Duodenal mucosa (tissue), 2 donors: ENCODE measurements around the gene ECEL1.
"Not testable (repeated sequence)": the region's sequence is repeated elsewhere in the genome, so short reads cannot be mapped to it uniquely, and the experiment has no call there.

Experiments
- H3K27ac ChIP-seq: one replicate; pipeline ENCODE4 v1.7.0; 2013; ENCODE audit warnings: low read depth, low read length
- H3K27me3 ChIP-seq, 2 donors: one replicate each; pipeline ENCODE4 v1.7.0; 2013; ENCODE audit warnings: low read length in 2 of 2, control low read depth in 1 of 2; ENCODE audit not compliant: insufficient read depth in 2 of 2, control insufficient read depth in 1 of 2
- H3K36me3 ChIP-seq, 2 donors: one replicate each; pipeline ENCODE4 v1.7.0; 2013; ENCODE audit warnings: low read length in 2 of 2, control low read depth in 1 of 2; ENCODE audit not compliant: insufficient read depth in 2 of 2, control insufficient read depth in 1 of 2
- H3K4me1 ChIP-seq, 2 donors: one replicate each; pipeline ENCODE4 v1.7.0; 2013; ENCODE audit warnings: low read length in 2 of 2, control low read depth in 1 of 2; ENCODE audit not compliant: insufficient read depth in 2 of 2, control insufficient read depth in 1 of 2
- H3K4me3 ChIP-seq, 2 donors: one replicate each; pipeline ENCODE4 v1.7.0; 2013; ENCODE audit warnings: low read length in 2 of 2, low read depth in 1 of 2
- H3K9ac ChIP-seq, 2 donors: one replicate each; pipeline ENCODE4 v1.7.0; 2013; ENCODE audit warnings: low read length in 2 of 2, low read depth in 1 of 2
- H3K9me3 ChIP-seq, 2 donors: one replicate each; pipeline ENCODE4 v1.7.0; 2013; ENCODE audit warnings: low read length in 2 of 2, control low read depth in 1 of 2; ENCODE audit not compliant: control insufficient read depth in 1 of 2

The ECEL1 gene, protein sequence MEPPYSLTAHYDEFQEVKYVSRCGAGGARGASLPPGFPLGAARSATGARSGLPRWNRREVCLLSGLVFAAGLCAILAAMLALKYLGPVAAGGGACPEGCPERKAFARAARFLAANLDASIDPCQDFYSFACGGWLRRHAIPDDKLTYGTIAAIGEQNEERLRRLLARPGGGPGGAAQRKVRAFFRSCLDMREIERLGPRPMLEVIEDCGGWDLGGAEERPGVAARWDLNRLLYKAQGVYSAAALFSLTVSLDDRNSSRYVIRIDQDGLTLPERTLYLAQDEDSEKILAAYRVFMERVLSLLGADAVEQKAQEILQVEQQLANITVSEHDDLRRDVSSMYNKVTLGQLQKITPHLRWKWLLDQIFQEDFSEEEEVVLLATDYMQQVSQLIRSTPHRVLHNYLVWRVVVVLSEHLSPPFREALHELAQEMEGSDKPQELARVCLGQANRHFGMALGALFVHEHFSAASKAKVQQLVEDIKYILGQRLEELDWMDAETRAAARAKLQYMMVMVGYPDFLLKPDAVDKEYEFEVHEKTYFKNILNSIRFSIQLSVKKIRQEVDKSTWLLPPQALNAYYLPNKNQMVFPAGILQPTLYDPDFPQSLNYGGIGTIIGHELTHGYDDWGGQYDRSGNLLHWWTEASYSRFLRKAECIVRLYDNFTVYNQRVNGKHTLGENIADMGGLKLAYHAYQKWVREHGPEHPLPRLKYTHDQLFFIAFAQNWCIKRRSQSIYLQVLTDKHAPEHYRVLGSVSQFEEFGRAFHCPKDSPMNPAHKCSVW

DNA sequence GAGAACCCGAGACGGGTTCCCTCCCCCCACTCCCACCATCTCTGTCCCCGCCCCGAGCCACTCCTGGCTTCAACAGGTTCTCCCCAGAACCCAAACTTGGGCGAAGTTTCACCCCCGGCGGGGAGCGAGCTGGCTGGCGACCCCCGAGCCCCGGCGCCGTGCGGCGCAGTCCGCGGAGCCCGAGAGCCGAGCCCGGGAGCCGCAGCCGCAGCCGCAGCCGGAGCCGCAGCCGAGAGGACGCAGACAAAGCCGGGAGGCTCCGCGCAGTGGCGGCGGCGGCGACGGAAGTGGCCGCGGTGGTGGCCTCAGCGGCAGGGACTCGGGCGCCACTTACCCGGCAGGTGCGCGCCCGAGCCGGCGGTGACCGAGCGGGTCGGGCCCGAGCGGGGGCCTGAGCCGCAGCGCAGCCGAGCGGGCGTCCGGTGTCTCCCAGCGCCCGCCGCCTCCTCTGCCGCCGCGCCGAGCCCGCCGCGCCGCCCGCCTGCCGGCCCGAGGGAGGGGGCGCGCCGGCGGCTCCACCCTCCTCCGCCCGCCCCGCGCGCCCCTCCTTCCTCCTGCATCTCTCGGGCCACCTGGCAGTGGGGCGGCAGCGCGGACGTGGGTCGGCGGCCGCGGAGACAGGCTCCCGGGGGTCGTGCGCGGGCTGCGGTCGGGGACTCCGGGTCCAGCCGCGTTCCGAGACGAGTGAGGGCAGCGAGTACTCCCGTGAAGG lies at the start of gene ECEL1:
ECEL1 (minus strand) TSS at position 450 of the 712 bp plus-strand sequence. CDS start 1,181 bp downstream, outside the sequence.
- H3K27me3 ChIP-seq: peaks cover 35 to 41% of the 10 kb centered on the region in 2 donors
- H3K4me3 ChIP-seq: no peak within 1 kb of the TSS

DNA sequence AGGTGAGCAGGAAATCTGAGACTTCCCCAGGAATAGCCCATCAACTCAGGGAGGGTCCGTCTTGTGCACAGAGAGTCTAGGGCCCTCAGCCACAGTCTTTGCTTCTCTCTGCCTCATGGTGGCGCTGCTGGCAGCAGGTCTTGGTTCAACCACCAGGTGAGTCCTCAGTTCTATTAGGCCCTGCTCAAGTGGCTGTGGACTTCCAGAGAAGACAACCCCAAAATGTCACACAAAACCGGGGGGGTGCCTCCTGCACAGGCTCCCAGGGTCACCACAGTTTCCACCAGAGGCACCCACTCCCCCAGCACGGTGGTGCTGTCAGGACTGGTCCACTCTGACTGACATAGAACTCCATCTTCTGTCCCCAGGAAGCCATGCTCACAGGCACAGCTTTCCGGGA lies 49.4 kb upstream of the ECEL1 start:
- H3K36me3 ChIP-seq: no peaks in the 10 kb centered on the region
- no peak overlapping the region for H3K4me3 ChIP-seq
- H3K27me3 ChIP-seq: peaks cover 0 to 5% of the 10 kb centered on the region in 2 donors
- H3K27ac ChIP-seq: no peak overlapping the region
- peaks cover 3 to 7% of the 10 kb centered on the region in 2 donors for H3K9me3 ChIP-seq
- H3K9ac ChIP-seq: no peak overlapping the region
- no peaks in the 10 kb centered on the region for H3K4me1 ChIP-seq

More for the DNA sequence above, at the start of gene ECEL1:
- H3K36me3 ChIP-seq: no peaks in the 10 kb centered on the region
- H3K9ac ChIP-seq: no peak within 1 kb of the TSS
- H3K9me3 ChIP-seq: no peaks in the 10 kb centered on the region
- no peaks in the 10 kb centered on the region for H3K4me1 ChIP-seq
- no peak within 1 kb of the TSS for H3K27ac ChIP-seq

DNA sequence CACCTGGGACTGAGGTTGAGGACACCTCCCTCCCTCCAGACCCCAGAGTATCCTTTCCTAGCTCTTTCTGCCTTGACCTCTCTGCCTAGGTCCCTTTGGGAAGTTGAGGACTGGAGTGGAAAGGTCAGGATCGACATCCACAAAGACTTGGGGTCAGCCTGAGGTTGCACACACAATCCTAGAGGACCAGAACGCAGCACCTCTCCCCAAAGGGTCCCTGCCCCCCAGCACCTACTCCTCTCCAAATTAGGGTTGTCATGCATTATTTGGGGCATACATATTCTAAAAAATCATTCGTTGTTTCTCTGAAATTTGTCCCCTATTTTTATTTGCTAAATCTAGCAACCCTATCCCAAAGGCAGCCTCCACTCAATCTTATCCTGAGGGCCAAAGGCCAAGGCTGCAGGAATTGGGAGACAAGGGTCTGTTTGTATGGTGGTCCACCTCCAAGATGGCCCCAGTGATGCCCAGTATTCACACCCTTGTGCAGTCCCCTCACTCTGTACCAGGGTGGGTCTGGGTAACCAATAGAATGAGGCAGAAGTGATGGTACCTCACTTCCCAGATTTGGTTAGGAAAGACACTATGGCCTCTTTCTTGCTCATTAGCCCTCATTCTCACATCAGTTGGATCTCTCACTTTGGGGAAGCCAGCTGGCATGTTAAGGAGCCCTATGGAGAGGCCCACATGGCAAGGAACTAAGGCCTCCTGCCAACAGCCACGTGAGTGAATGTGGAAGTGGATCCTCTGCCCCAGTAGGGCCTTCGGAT lies 48.3 kb upstream of the ECEL1 start:
- Histone ChIP-seq H3K27me3 (peaks cover 0 to 5% of the 10 kb centered on the region in 2 donors), H3K4me3 (no peak overlapping the region), H3K9me3 (peaks cover 3 to 7% of the 10 kb centered on the region in 2 donors), H3K27ac (no peak overlapping the region), H3K9ac (no peak overlapping the region), H3K36me3 (no peaks in the 10 kb centered on the region), H3K4me1 (no peaks in the 10 kb centered on the region)

DNA sequence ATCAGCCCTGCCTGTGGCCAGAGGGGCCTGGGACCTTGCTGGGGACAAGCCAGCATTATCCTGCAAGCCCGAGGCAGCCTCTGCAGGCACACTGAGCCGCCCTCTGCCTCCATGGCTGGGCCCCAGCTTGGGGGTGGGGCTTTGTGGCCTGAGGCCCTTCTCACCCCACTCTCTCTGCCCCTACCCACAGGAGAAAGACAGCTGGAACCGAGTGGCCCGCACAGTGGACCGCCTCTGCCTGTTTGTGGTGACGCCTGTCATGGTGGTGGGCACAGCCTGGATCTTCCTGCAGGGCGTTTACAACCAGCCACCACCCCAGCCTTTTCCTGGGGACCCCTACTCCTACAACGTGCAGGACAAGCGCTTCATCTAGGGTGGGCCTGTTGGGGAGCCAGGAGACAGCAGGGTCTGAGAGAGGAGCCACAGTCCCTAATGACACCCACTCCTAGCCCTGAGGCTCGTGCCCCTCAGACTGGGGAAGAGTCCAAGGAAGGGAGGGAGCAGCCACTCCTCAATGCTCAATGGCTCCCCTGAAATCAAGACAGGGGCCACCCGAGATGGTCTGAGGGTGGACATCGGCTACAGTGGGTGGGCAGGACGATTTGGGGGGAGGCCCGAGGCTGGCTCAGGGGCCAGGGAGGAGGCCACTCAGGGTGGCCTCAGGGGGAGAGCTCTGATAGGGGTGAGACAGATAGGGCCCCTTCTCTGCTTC lies 47.5 kb upstream of the ECEL1 start:
- Histone ChIP-seq H3K27me3 (peaks cover 0 to 5% of the 10 kb centered on the region in 2 donors), H3K27ac (no peak overlapping the region), H3K4me1 (no peaks in the 10 kb centered on the region)

DNA sequence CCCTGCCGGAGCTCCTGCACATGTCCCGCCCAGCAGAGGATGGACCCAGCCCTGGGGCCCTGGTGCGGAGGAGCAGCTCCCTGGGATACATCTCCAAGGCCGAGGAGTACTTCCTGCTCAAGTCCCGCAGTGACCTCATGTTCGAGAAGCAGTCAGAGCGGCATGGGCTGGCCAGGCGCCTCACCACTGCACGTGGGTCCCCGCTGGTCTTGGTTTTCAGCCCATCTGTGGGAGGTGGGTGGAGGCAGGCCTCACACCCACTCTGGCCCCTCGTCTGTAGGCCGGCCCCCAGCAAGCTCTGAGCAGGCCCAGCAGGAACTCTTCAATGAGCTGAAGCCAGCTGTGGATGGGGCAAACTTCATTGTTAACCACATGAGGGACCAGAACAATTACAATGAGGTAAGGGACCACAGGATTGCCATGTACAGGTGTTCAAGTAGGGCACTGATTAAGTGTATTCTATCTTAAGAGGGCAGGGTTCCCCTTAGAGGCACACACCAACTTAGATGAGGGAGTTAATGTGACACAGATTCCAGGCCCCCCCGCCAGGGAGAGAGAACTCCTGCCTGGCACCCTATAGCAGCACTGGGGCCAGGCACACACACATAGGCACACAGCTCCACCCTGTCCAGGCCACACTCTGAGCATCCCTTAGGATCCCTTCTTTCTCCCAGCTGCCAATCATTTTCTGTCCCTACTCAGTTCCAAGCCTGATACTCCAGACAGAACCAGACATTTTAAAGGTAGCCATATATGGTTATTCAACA lies 46.5 kb upstream of the ECEL1 start:
- Histone ChIP-seq H3K27me3 (peaks cover 0 to 2% of the 10 kb centered on the region in 2 donors), H3K9ac (no peak overlapping the region), H3K9me3 (peaks cover 3 to 7% of the 10 kb centered on the region in 2 donors), H3K36me3 (no peaks in the 10 kb centered on the region), H3K27ac (no peak overlapping the region), H3K4me3 (no peak overlapping the region), H3K4me1 (no peaks in the 10 kb centered on the region)

More for the DNA sequence above, 47.5 kb upstream of the ECEL1 start:
- peaks cover 3 to 7% of the 10 kb centered on the region in 2 donors for H3K9me3 ChIP-seq
- no peak overlapping the region for H3K9ac ChIP-seq
- no peak overlapping the region for H3K4me3 ChIP-seq
- H3K36me3 ChIP-seq: no peaks in the 10 kb centered on the region

DNA sequence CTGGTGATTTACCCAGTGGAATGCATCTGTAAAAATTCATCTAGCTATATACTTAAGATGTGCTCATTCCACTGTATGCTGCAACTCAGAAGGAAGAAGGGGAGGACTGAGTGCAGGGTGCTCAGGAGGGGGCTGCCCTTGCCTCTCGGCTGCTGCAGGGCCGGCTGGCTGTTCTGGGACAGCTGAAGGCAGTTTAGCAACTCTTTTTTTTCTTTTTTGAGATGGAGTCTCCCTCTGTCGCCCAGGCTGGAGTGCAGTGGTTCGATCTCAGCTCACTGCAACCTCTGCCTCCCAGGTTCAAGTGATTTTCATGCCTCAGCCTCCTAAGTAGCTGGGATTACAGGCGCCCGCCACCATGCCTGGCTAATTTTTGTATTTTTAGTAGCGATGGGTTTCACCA lies 45.2 kb upstream of the ECEL1 start:
- not testable (repeated sequence) for H3K9ac ChIP-seq, H3K36me3 ChIP-seq, H3K9me3 ChIP-seq, H3K4me1 ChIP-seq, H3K27ac ChIP-seq, H3K4me3 ChIP-seq, H3K27me3 ChIP-seq

DNA sequence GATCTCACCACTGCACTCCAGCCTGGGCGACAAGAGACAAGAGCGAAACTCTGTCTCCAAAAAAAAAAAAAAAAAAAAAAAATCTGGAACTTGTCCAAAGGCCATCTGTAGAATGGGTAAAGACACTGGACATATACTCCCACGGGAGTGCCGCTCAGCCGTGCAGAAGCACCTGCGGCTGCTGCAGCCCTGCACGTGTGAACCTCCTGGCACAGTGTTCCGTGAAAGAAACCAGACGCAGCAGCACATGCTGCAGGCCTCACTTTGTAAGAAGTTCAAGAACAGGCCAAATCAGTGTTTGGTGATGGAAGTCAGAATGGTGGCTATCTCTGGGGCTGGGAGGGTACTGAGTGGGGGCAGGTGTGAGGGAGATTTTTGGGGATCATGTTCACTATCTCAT lies 44.8 kb upstream of the ECEL1 start:
- no peak overlapping the region for H3K27ac ChIP-seq
- H3K9me3 ChIP-seq: peaks cover 3 to 7% of the 10 kb centered on the region in 2 donors
- H3K4me3 ChIP-seq: no peak overlapping the region
- no peaks in the 10 kb centered on the region for H3K4me1 ChIP-seq
- peaks cover 0 to 5% of the 10 kb centered on the region in 2 donors for H3K27me3 ChIP-seq
- no peak overlapping the region for H3K9ac ChIP-seq
- H3K36me3 ChIP-seq: no peaks in the 10 kb centered on the region

DNA sequence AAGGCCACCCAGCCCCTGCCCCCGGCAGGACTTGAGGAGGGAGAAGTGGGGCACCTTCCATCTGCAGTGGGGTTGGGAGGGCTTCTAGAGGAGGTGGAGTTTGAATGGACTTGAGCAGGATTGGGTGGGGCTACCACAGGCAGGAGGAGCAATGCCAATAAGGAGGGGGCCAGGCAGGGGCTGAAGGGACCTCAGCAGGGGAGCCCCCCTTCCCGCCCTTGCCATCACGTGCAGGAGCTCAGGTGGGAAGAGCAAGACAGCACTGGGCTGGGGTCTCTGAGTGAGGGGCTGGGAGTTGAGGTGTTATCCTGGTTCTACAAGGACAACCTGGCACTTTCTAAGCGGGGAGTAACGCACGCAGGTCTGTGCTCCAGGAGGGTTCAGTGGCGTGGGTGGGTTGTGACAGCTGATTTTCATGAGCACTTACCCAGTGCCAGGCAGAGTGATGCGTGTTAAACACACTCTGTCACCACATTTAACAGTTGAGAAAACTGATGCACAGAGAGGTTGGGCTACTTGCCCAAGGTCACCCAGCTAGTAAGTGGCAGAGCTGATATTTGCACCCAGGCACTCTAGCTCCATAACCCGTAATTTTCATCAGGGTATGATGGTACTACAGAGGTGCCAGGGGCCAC lies 43.1 kb upstream of the ECEL1 start:
- Histone ChIP-seq H3K4me3 (no peak overlapping the region), H3K9me3 (no peaks in the 10 kb centered on the region), H3K27ac (no peak overlapping the region), H3K4me1 (no peaks in the 10 kb centered on the region), H3K27me3 (peaks cover 0 to 5% of the 10 kb centered on the region in 2 donors), H3K9ac (no peak overlapping the region), H3K36me3 (no peaks in the 10 kb centered on the region)
